ENCODE data around the gene GRIPAP1.

Gene GRIPAP1

GRCh38 chrX:48939524-48940228 lies 62.4 kb downstream of the GRIPAP1 start:
- H3K4me3 ChIP-seq (ENCODE audit: low read length), result no peak overlapping the region
- H3K9me3 ChIP-seq (ENCODE audit: low read length), result no peaks in the 10 kb centered on the region
- H2AFZ ChIP-seq (ENCODE audit: low read depth, low read length), result no peak overlapping the region
- H3K36me3 ChIP-seq (ENCODE audit: insufficient read depth, low read length), result peaks cover 14% of the 10 kb centered on the region
- H3K4me1 ChIP-seq (ENCODE audit: insufficient read depth, low read length), result no peaks in the 10 kb centered on the region
- H3K27me3 ChIP-seq (ENCODE audit: insufficient read depth, low read length), result no peaks in the 10 kb centered on the region

GRCh38 chrX:48938721-48939425 lies 63.2 kb downstream of the GRIPAP1 start:
- Histone ChIP-seq H3K9me3 (ENCODE audit: low read length) (no peaks in the 10 kb centered on the region), H3K4me1 (ENCODE audit: insufficient read depth, low read length) (no peaks in the 10 kb centered on the region), H3K27me3 (ENCODE audit: insufficient read depth, low read length) (no peaks in the 10 kb centered on the region), H3K4me3 (ENCODE audit: low read length) (no peak overlapping the region), H2AFZ (ENCODE audit: low read depth, low read length) (no peak overlapping the region), H3K36me3 (ENCODE audit: insufficient read depth, low read length) (peaks cover 17% of the 10 kb centered on the region)

- H3K4me3 ChIP-seq (ENCODE audit: low read length), result no peak overlapping the region
- peaks cover 14% of the 10 kb centered on the region for H3K36me3 ChIP-seq (ENCODE audit: insufficient read depth, low read length)
- H3K4me1 ChIP-seq (ENCODE audit: insufficient read depth, low read length), result no peaks in the 10 kb centered on the region
- H3K27me3 ChIP-seq (ENCODE audit: insufficient read depth, low read length), result no peaks in the 10 kb centered on the region
- no peak overlapping the region for H2AFZ ChIP-seq (ENCODE audit: low read depth, low read length)
- H3K9me3 ChIP-seq (ENCODE audit: low read length), result no peaks in the 10 kb centered on the region
These were observed 64.8 kb downstream of the GRIPAP1 start for GRCh38 chrX:48937054-48937907.

GRCh38 chrX:48936429-48937053 lies 65.5 kb downstream of the GRIPAP1 start:
- no peaks in the 10 kb centered on the region for H3K4me1 ChIP-seq (ENCODE audit: insufficient read depth, low read length)
- peaks cover 14% of the 10 kb centered on the region for H3K36me3 ChIP-seq (ENCODE audit: insufficient read depth, low read length)

GRCh38 chrX:48935301-48935670 lies 66.8 kb downstream of the GRIPAP1 start:
- Histone ChIP-seq H2AFZ (ENCODE audit: low read depth, low read length) (no peak overlapping the region), H3K4me1 (ENCODE audit: insufficient read depth, low read length) (no peaks in the 10 kb centered on the region), H3K9me3 (ENCODE audit: low read length) (no peaks in the 10 kb centered on the region), H3K27me3 (ENCODE audit: insufficient read depth, low read length) (no peaks in the 10 kb centered on the region), H3K36me3 (ENCODE audit: insufficient read depth, low read length) (peaks cover 14% of the 10 kb centered on the region), H3K4me3 (ENCODE audit: low read length) (no peak overlapping the region)

More at GRCh38 chrX:48936429-48937053, 65.5 kb downstream of the GRIPAP1 start:
- Histone ChIP-seq H3K4me3 (ENCODE audit: low read length) (no peak overlapping the region), H3K27me3 (ENCODE audit: insufficient read depth, low read length) (no peaks in the 10 kb centered on the region), H2AFZ (ENCODE audit: low read depth, low read length) (no peak overlapping the region), H3K9me3 (ENCODE audit: low read length) (no peaks in the 10 kb centered on the region)

GRCh38 chrX:48934581-48935300 lies 67.3 kb downstream of the GRIPAP1 start:
- no peaks in the 10 kb centered on the region for H3K9me3 ChIP-seq (ENCODE audit: low read length)
- H3K4me3 ChIP-seq (ENCODE audit: low read length), result no peak overlapping the region
- no peaks in the 10 kb centered on the region for H3K27me3 ChIP-seq (ENCODE audit: insufficient read depth, low read length)
- peaks cover 17% of the 10 kb centered on the region for H3K36me3 ChIP-seq (ENCODE audit: insufficient read depth, low read length)
- no peak overlapping the region for H2AFZ ChIP-seq (ENCODE audit: low read depth, low read length)
- H3K4me1 ChIP-seq (ENCODE audit: insufficient read depth, low read length), result no peaks in the 10 kb centered on the region

GRCh38 chrX:48933757-48934156 lies 68.3 kb downstream of the GRIPAP1 start:
- Histone ChIP-seq H2AFZ (ENCODE audit: low read depth, low read length) (no peak overlapping the region), H3K4me3 (ENCODE audit: low read length) (no peak overlapping the region), H3K36me3 (ENCODE audit: insufficient read depth, low read length) (peaks cover 17% of the 10 kb centered on the region), H3K4me1 (ENCODE audit: insufficient read depth, low read length) (no peaks in the 10 kb centered on the region), H3K9me3 (ENCODE audit: low read length) (no peaks in the 10 kb centered on the region), H3K27me3 (ENCODE audit: insufficient read depth, low read length) (no peaks in the 10 kb centered on the region)

- Histone ChIP-seq H3K9me3 (ENCODE audit: low read length) (no peaks in the 10 kb centered on the region), H3K4me3 (ENCODE audit: low read length) (no peak overlapping the region), H2AFZ (ENCODE audit: low read depth, low read length) (no peak overlapping the region), H3K36me3 (ENCODE audit: insufficient read depth, low read length) (peaks cover 29% of the 10 kb centered on the region), H3K27me3 (ENCODE audit: insufficient read depth, low read length) (no peaks in the 10 kb centered on the region), H3K4me1 (ENCODE audit: insufficient read depth, low read length) (peaks cover 5% of the 10 kb centered on the region)
These were observed 74.2 kb downstream of the GRIPAP1 start for GRCh38 chrX:48927736-48928382.

GRCh38 chrX:48927123-48927522 lies 74.9 kb downstream of the GRIPAP1 start:
- no peaks in the 10 kb centered on the region for H3K27me3 ChIP-seq (ENCODE audit: insufficient read depth, low read length)
- no peak overlapping the region for H2AFZ ChIP-seq (ENCODE audit: low read depth, low read length)
- H3K36me3 ChIP-seq (ENCODE audit: insufficient read depth, low read length), result peaks cover 31% of the 10 kb centered on the region
- H3K4me3 ChIP-seq (ENCODE audit: low read length), result no peak overlapping the region
- H3K9me3 ChIP-seq (ENCODE audit: low read length), result no peaks in the 10 kb centered on the region
- H3K4me1 ChIP-seq (ENCODE audit: insufficient read depth, low read length), result peaks cover 5% of the 10 kb centered on the region

GRCh38 chrX:48924270-48924669 lies 77.8 kb downstream of the GRIPAP1 start:
- H3K36me3 ChIP-seq (ENCODE audit: insufficient read depth, low read length), result peaks cover 29% of the 10 kb centered on the region
- H2AFZ ChIP-seq (ENCODE audit: low read depth, low read length), result no peak overlapping the region
- H3K27me3 ChIP-seq (ENCODE audit: insufficient read depth, low read length), result no peaks in the 10 kb centered on the region
- H3K9me3 ChIP-seq (ENCODE audit: low read length), result no peaks in the 10 kb centered on the region
- H3K4me1 ChIP-seq (ENCODE audit: insufficient read depth, low read length), result peaks cover 23% of the 10 kb centered on the region
- H3K4me3 ChIP-seq (ENCODE audit: low read length), result no peak overlapping the region

- no peaks in the 10 kb centered on the region for H3K27me3 ChIP-seq (ENCODE audit: insufficient read depth, low read length)
- H3K36me3 ChIP-seq (ENCODE audit: insufficient read depth, low read length), result peaks cover 29% of the 10 kb centered on the region
- no peak overlapping the region for H2AFZ ChIP-seq (ENCODE audit: low read depth, low read length)
These were observed 78.3 kb downstream of the GRIPAP1 start for GRCh38 chrX:48923771-48924170.

More at GRCh38 chrX:48923771-48924170, 78.3 kb downstream of the GRIPAP1 start:
- peaks cover 23% of the 10 kb centered on the region for H3K4me1 ChIP-seq (ENCODE audit: insufficient read depth, low read length)
- H3K4me3 ChIP-seq (ENCODE audit: low read length), result no peak overlapping the region
- no peaks in the 10 kb centered on the region for H3K9me3 ChIP-seq (ENCODE audit: low read length)

Measured in neuron (in vitro differentiated cells).